Islet of Langerhans (tissue), 1 donor: ENCODE data around the gene SPRY4.
"Not testable (repeated sequence)": the region's sequence is repeated elsewhere in the genome, so short reads cannot be mapped to it uniquely, and the experiment has no call there.

Experiments used
- FAIRE-seq: peaks from one replicate; lab custom pipeline; 2011; peaks lifted over from hg19 to GRCh38; lab: Jason Lieb, UNC

SPRY4 gene

DNA sequence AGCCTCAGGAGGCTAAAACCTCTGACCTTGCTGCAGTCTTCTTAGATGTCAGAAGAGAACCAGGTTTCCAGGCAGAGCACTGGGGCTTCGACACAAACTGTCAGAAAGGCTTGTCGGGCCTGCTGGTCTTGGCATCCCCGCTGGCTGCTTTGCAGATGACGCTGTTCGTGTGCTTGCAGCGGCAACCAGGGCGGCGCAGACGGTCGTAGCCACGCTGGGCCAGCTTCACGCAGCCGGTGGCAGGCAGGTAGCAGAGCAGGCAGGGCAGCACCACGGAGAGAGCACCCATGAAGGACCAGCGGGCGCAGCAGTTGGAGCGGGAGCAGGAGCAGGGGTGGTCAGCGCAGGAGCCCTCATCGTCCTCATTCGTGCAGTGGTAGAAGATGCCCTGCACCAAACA is 10.7 kb downstream of the SPRY4 start:
- FAIRE-seq, result no peak

GRCh38 chr5:142313682-142314081 is 11.1 kb downstream of the SPRY4 start:
- no peak for FAIRE-seq

DNA sequence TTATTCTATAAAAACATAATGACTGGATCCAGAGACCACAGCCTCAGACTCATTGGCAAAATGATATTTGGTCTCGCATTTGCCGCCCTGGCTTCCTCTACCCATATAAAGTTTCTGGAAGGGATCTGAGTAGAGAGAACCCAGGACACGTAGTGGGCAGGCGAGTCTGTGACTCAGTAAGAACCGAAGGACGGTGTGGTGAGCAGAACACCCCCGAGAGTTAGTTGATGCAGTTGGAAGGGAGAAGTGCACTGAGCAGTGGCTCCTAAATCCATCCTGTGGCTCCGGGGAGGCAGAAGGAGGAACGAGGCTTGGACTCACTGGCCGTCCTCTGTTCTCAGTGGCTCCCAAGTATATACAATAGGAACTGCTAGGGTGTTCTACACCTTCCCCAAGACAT is 11.5 kb downstream of the SPRY4 start:
- FAIRE-seq, result no peak

DNA sequence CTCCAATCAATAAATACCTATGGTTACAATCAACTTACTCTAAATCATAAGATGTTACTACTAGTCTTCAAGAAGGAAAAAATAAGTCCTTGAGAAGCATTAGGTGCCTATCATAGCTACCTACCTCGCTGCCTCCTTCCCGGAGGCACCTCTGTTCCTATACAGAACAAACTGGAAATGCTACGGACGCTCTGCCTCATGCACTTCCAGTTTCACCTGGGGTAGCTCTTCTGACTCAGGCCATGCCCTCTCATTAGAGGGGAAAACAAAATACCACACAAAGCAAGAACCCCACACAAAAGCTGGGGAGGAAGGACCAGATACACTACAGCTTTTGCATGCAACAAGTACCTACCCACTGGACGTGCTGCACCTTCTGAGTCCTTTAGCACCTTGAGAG is 12.4 kb downstream of the SPRY4 start:
- no peak for FAIRE-seq

DNA sequence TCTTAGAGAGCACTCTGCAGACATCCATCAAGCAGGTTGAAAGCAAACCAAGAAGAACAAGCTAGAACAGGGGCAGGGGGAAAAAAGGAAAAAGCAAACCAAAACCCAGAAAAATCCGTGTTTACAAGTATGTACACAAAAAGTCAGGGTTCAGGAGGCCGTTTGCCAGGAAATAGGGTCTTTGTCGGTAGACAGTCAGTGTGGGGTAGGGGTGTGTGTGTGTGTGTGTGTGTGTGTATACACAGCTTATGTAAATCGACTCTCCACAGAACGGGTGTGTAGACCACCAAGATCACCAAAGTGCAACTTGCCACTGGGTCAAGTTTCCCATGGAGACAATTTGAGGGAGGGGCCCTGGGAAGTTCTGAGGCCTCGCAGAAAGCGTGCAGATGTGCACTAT is 13.1 kb downstream of the SPRY4 start:
- no peak for FAIRE-seq

DNA sequence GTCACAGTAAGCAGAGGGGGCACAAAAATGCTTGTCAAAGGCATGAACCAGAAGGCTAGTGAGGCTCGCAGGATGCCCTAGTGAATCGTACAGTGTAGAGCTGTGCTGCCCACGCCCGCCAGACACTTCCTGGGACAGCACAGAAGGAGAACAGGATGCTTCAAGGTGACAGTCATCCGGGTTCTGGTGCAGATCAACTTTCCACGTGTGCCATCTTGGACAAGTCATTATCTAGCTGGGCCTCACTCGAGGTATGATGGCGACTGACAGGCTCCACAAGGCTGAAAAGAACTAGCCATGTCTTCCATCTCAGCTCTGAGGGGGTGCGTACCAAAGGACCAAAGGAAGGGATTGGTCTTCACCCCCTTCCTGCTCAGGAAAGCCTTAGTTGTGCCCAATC is 14.0 kb downstream of the SPRY4 start:
- FAIRE-seq, result no peak

- FAIRE-seq, result no peak
Observed at GRCh38 chr5:142309747-142310318, 15.0 kb downstream of the SPRY4 start.

- no peak for FAIRE-seq
Observed at GRCh38 chr5:142308358-142308757, 16.5 kb downstream of the SPRY4 start.

- FAIRE-seq, result no peak
Observed at GRCh38 chr5:142307146-142307890, 17.5 kb downstream of the SPRY4 start.

DNA sequence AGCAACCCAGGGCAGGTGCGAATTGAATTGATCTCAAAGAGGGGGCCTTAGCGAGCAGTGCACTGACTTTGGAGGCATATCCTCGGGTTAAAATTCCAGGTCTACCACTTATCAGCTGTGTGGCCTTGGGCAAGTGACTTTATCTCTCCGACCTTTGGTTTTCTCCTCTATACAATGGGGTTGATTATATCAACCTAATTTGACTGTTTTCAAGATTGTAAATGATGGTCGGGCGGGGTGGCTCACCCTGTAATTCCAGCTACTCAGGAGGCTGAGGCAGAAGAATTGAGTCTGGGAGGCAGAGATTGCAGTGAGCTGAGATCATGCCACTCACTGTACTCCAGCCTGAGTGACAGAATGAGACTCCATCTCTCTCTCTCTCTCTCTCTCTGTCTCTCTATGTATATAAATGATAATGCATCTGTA is 18.7 kb downstream of the SPRY4 start:
- FAIRE-seq, result no peak

- no peak for FAIRE-seq
Observed at GRCh38 chr5:142305211-142305610, 19.6 kb downstream of the SPRY4 start.

DNA sequence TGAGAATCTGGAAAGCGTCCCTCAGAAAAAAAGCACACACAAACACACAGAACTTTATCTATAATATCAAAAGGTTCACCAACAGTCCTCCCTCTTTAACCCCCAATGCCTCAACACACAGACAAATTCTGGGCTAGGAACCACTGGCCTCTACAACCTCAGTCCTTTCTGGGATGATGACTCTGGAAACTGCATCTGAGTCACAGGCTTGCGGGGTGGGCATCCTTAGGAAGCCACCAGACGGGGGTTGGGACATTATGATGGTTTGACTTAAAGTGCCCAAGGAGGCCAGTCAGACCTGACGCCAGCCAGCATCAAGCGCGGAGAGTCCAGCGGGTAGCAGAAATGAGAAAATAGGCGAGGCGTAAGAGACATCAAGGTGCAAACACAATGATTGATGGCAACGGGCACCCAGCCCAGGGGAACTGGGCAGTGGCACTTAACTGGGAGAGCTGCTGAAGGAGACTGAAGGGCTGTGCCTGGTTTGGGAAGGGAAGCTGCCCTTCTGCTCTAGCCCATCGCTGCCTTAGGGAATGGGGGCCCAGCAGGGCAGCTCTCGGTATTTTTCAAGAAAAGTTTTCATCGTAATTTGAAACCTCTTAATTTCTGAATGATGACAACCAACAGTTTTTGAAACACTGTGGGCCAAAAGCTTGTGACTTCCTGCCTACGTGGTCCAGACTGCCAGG is 20.7 kb downstream of the SPRY4 start:
- no peak for FAIRE-seq

DNA sequence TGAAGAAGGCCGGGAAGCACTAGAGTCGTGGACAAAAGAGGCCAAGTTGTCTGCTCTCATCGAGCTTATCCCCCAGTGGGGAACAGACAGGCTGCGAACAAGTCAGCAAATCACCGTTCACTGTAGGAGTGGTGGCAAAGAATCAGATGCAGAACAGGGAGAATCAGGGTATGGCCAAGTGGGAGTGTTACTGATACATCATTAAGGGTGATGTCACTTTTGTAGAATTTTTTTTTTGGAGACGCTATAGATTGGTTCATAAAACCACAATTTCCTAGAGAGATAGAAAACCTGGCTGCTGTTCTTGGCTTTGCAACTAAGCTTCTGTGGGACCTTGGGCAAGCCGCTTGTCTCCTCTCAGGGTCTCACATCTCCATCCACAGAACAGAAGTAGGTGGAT is 21.3 kb downstream of the SPRY4 start:
- FAIRE-seq, result no peak

DNA sequence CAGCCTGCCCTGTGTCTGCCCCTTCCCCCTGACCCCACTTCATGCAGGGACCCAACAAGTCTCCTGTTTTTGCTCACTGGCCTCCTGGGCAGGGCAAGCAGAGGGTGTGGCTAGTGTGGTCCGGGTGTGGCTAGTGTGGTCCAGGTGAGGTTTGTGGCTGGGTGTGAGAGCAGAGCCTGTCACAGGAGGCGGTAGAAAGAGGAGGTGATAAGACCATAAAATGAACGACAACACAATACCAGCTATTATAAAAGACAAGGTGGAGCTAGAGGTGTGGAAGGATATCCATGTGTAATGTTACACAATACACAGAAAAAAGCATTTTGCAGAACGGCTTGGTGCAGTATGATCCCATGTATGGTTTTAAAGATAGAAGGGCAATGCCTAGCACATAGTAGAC is 23.3 kb downstream of the SPRY4 start:
- no peak for FAIRE-seq

- FAIRE-seq, result no peak
Observed at GRCh38 chr5:142300677-142301076, 24.1 kb downstream of the SPRY4 start.

DNA sequence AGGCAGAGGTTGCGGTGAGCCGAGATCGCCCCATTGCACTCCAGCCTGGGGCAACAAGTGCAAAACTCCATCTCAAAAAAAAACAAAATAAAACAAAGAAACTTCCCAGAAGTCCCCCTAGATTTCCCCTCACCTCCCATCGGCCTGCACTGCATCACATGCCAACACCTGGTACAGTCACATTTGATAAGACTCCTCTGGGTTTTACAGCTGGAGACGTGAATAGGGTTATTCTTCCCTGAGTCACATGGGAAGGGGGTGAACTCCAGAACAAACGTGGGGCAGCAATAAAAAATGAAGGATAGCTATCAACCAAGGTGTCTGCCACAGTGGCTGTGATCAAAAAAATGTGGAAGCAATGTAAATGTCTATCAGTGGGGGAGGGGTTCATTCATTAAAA is 26.0 kb downstream of the SPRY4 start:
- FAIRE-seq, result no peak

DNA sequence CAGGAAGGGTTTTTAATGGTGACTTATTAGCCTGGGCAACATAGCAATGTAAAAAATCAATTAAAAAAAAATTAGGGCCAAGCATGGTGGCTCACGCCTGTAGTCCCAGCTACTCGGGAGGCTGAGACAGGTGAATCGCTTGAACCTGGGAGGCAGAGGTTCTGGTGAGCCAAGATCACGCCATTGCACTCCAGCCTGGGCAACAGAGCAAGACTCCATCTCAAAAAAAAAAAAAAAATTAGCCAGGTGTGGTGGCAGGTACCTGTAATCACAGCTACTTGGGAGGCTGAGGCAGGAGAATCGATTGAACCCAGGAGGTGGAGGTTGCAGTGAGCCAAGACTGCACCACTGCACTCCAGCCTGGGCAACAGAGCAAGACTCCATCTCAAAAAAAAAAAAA is 27.0 kb downstream of the SPRY4 start:
- not testable (repeated sequence) for FAIRE-seq

GRCh38 chr5:142296914-142297417 is 27.9 kb downstream of the SPRY4 start:
- no peak for FAIRE-seq

- no peak for FAIRE-seq
Observed at GRCh38 chr5:142295960-142296860, 28.6 kb downstream of the SPRY4 start.

DNA sequence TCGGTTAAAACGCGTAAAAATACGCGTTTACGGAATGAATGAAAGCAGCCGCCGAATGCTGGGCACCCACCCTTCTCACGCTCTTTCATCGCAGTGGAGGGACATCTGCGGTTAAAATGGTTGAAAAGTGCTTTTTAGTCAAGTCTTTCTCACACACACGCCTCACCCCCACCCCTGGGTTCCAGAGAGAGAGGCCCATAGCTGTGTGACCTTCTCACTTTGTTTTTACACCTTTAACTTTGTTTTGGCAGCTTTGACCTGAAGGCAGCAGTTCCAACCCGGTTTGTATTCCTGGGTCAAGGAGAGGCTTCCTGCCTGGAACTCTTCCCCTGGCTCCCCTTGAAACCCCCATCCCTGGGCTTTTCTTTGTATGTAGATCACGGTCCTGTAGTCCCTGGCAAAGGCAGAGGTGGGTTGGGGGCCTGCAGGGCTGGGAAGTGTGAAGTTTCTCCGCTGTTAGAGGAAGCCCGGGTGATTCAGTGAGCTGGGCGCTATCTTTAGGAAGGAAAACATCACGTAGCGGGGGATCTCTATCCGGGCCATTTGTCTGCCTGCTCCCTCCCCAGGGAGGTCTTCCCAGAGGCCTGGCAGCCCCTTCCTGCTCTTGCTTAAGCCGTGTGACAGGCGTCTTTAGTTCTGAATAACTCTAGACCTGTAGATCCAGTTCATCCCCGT is 29.6 kb downstream of the SPRY4 start:
- FAIRE-seq, result no peak

DNA sequence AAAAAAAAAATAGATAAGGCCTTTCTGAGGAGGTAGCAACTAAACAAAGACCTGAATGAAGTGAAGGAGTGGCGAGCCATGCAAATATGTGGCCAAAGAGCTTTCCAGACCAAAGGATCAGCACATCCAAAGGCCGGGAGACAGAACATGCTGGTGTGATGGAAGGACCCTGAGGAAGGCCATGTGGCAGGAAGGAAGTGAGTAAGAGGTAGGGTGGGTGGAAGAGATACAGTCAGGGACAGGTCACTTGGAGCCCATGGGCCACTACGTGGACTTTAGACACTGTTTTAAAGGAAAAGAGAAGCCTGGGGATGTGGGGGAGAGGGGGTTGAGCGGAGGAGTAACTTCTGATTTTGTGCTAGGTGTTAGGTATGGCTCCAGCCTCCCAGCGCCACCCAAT is 31.3 kb downstream of the SPRY4 start:
- no peak for FAIRE-seq

DNA sequence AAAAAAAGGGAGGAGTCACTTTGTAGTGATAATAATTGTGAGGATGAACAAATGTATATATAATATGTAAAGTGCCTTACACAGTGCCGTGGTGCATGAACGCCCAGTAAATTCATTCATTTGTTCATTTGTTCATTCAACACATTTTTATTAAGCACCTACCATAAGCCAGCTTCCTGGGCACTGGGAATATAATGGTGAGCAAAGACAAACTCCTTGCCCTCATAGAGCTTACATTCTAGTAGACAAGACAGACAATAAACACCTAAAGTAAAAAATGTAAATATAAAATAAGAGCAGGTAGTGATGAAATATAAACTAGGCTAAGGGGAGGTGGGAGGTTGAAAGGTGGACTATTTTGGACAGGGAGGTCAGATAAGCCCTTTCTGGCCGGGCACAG is 32.0 kb downstream of the SPRY4 start:
- FAIRE-seq, result no peak
